Ascending aorta (tissue), 2 donors: ENCODE data around the gene ST6GALNAC3. TPM values are rescaled to one million over a fixed set of nuclear protein-coding genes. Genes with fewer than 3 reads are reported as not detected.

Experiments
- DNase-seq, 2 donors: peaks; one replicate each; pipeline ENCODE4 v3.0.0-alpha.2; 2019; ENCODE audit warnings: low spot score in 2 of 2
- H3K27ac ChIP-seq, 2 donors: fragments of 200-600 bp; sonication (generic); one replicate each; pipeline ENCODE4 v1.5.1; 2016 to 2017; ENCODE audit warnings: mild to moderate bottlenecking in 1 of 2
- H3K27me3 ChIP-seq: fragments of 200-600 bp; sonication (generic); one replicate; pipeline ENCODE4 v1.5.1; 2017
- H3K36me3 ChIP-seq, 2 donors: fragments of 200-600 bp; sonication (generic); one replicate each; pipeline ENCODE4 v1.5.1; 2016
- H3K4me1 ChIP-seq, 2 donors: fragments of 200-600 bp; sonication (generic); one replicate each; pipeline ENCODE4 v1.5.1; 2016 to 2017; ENCODE audit warnings: mild to moderate bottlenecking in 1 of 2
- H3K4me3 ChIP-seq, 2 donors: fragments of 200-600 bp; sonication (generic); one replicate each; pipeline ENCODE4 v1.5.1; 2016 to 2017; ENCODE audit warnings: mild to moderate bottlenecking in 1 of 2
- H3K9me3 ChIP-seq, 2 donors: fragments of 200-600 bp; sonication (generic); one replicate each; pipeline ENCODE4 v1.5.1; 2016
- CTCF ChIP-seq, 3 experiments: fragments of 200-600 bp in 2 of 3; fragments of 450-650 bp in 1 of 3; sonication (generic) in 2 of 3; IDR thresholded peaks; one replicate each; pipeline ENCODE4 v1.5.1; 2016 to 2019; ENCODE audit warnings: antibody characterized with exemption in 3 of 3, mild to moderate bottlenecking in 1 of 3, moderate library complexity in 1 of 3
- intact Hi-C: fragments of 100-400 bp; cut with DNase I; formaldehyde crosslinking; loops from one replicate; pipeline ENCODE4 v1.15.1; 2023
- total RNA-seq: library from RNA; depleted of rRNA; stranded (reverse); fragments of >200 nt; gene quantifications from one replicate; pipeline ENCODE4 v1.1.0, GENCODE V29; 2016

The ST6GALNAC3 gene
- total RNA-seq, 1 donor from 2014 or later, result 34.5 TPM

GRCh38 chr1:76133977-76134376 is 59.4 kb downstream of the ST6GALNAC3 start:
- Histone ChIP-seq H3K4me3 (no peak overlapping the region), H3K9me3 (no peaks in the 10 kb centered on the region), H3K36me3 (no peaks in the 10 kb centered on the region), H3K4me1 (no peaks in the 10 kb centered on the region), H3K27ac (no peak overlapping the region), H3K27me3 (no peaks in the 10 kb centered on the region)
- intact Hi-C loops, result no loop called here
- TF ChIP-seq CTCF (IDR thresholded peaks at IDR 0.05), result no peak
- no peak for DNase-seq

- no peaks in the 10 kb centered on the region for H3K4me1 ChIP-seq
- no peak overlapping the region for H3K4me3 ChIP-seq
- DNase-seq, result no peak
- intact Hi-C loops, result no loop called here
- H3K36me3 ChIP-seq, result no peaks in the 10 kb centered on the region
- TF ChIP-seq CTCF (IDR thresholded peaks at IDR 0.05), result no peak
- H3K9me3 ChIP-seq, result no peaks in the 10 kb centered on the region
- no peaks in the 10 kb centered on the region for H3K27me3 ChIP-seq
- H3K27ac ChIP-seq, result no peak overlapping the region
Observed at GRCh38 chr1:76135835-76136234, 61.3 kb downstream of the ST6GALNAC3 start.

GRCh38 chr1:76136894-76137293 is 62.3 kb downstream of the ST6GALNAC3 start:
- intact Hi-C loops, result no loop called here
- Histone ChIP-seq H3K27me3 (no peaks in the 10 kb centered on the region), H3K27ac (no peak overlapping the region), H3K9me3 (no peaks in the 10 kb centered on the region), H3K4me1 (no peaks in the 10 kb centered on the region), H3K4me3 (no peak overlapping the region), H3K36me3 (no peaks in the 10 kb centered on the region)
- no peak for TF ChIP-seq CTCF (IDR thresholded peaks at IDR 0.05)
- DNase-seq, result no peak

GRCh38 chr1:76137746-76138145 is 63.2 kb downstream of the ST6GALNAC3 start:
- no peaks in the 10 kb centered on the region for H3K4me1 ChIP-seq
- no peaks in the 10 kb centered on the region for H3K27me3 ChIP-seq
- no peaks in the 10 kb centered on the region for H3K36me3 ChIP-seq
- DNase-seq, result no peak
- H3K9me3 ChIP-seq, result no peaks in the 10 kb centered on the region
- H3K27ac ChIP-seq, result peak overlapping the region in 1 of 2 donors; percentile 45
- TF ChIP-seq CTCF (IDR thresholded peaks at IDR 0.05), result no peak
- H3K4me3 ChIP-seq, result no peak overlapping the region
- intact Hi-C loops, result no loop called here

GRCh38 chr1:76138217-76138616 is 63.7 kb downstream of the ST6GALNAC3 start:
- H3K4me3 ChIP-seq, result no peak overlapping the region
- H3K27me3 ChIP-seq, result no peaks in the 10 kb centered on the region
- no peak for DNase-seq
- no peak for TF ChIP-seq CTCF (IDR thresholded peaks at IDR 0.05)
- peak overlapping the region in 1 of 2 donors; percentile 45 for H3K27ac ChIP-seq
- peaks cover 0 to under 1% of the 10 kb centered on the region in 2 donors for H3K4me1 ChIP-seq
- no peaks in the 10 kb centered on the region for H3K36me3 ChIP-seq
- intact Hi-C loops, result no loop called here
- H3K9me3 ChIP-seq, result no peaks in the 10 kb centered on the region

GRCh38 chr1:76140227-76140626 is 65.7 kb downstream of the ST6GALNAC3 start:
- no peak for DNase-seq
- no peak overlapping the region for H3K27ac ChIP-seq
- H3K4me1 ChIP-seq, result peaks cover 0 to 14% of the 10 kb centered on the region in 2 donors
- H3K4me3 ChIP-seq, result no peak overlapping the region
- no peak for TF ChIP-seq CTCF (IDR thresholded peaks at IDR 0.05)
- intact Hi-C loops, result no loop called here
- H3K9me3 ChIP-seq, result no peaks in the 10 kb centered on the region
- no peaks in the 10 kb centered on the region for H3K27me3 ChIP-seq
- no peaks in the 10 kb centered on the region for H3K36me3 ChIP-seq
